H9 (cell line): ENCODE results near the gene MSANTD1. TPM values are rescaled to one million over a fixed set of nuclear protein-coding genes. Genes with fewer than 3 reads are reported as not detected.

Source experiments
- DNase-seq: peaks from one replicate; pipeline ENCODE4 v3.0.0-alpha.2; 2017
- H2AFZ ChIP-seq: one replicate; pipeline ENCODE4 v1.6.1; 2013; ENCODE audit warnings: mild to moderate bottlenecking, low read length, control low read depth, moderate library complexity
- H2AK5ac ChIP-seq: 2 replicates; pipeline ENCODE4 v1.6.1; 2013; ENCODE audit warnings: low read length, control low read depth, mixed read lengths; ENCODE audit not compliant: insufficient read length
- H2BK120ac ChIP-seq: one replicate; pipeline ENCODE4 v1.6.1; 2013; ENCODE audit warnings: low read depth, mild to moderate bottlenecking, low read length, control low read depth, inconsistent platforms; ENCODE audit not compliant: poor library complexity, severe bottlenecking
- H2BK12ac ChIP-seq: 2 replicates; pipeline ENCODE4 v1.6.1; 2013; ENCODE audit warnings: low read length, control low read depth, mixed read lengths, low read depth; ENCODE audit not compliant: insufficient read length
- H2BK15ac ChIP-seq: 2 replicates; pipeline ENCODE4 v1.6.1; 2013; ENCODE audit warnings: low read depth, low read length, control low read depth
- H2BK20ac ChIP-seq: one replicate; pipeline ENCODE4 v1.6.1; 2013; ENCODE audit warnings: low read depth, mild to moderate bottlenecking, low read length, control low read depth, inconsistent platforms; ENCODE audit not compliant: poor library complexity, severe bottlenecking
- H2BK5ac ChIP-seq: 2 replicates; pipeline ENCODE4 v1.6.1; 2013; ENCODE audit warnings: low read length, control low read depth, mixed read lengths; ENCODE audit not compliant: insufficient read length
- H3K14ac ChIP-seq: 2 replicates; pipeline ENCODE4 v1.6.1; 2013; ENCODE audit warnings: low read length, control low read depth; ENCODE audit not compliant: insufficient read depth
- H3K18ac ChIP-seq: 2 replicates; pipeline ENCODE4 v1.6.1; 2013; ENCODE audit warnings: low read depth, mild to moderate bottlenecking, mixed read lengths, low read length, control low read depth; ENCODE audit not compliant: insufficient read length
- H3K23ac ChIP-seq: 2 replicates; pipeline ENCODE4 v1.6.1; 2013; ENCODE audit warnings: low read length, control low read depth, mixed read lengths, low read depth; ENCODE audit not compliant: insufficient read length
- H3K23me2 ChIP-seq: 2 replicates; pipeline ENCODE4 v1.6.1; 2013; ENCODE audit warnings: low read depth, mild to moderate bottlenecking, mixed read lengths, low read length, control low read depth; ENCODE audit not compliant: insufficient read length, poor library complexity, severe bottlenecking
- H3K27ac ChIP-seq: 2 replicates; pipeline ENCODE4 v1.5.1; 2013; ENCODE audit warnings: low read length, control low read depth, mixed read lengths, low read depth; ENCODE audit not compliant: insufficient read length
- H3K27me3 ChIP-seq: 2 replicates; pipeline ENCODE4 v1.6.1; 2013; ENCODE audit warnings: low read length, control low read depth, inconsistent platforms; ENCODE audit not compliant: insufficient read depth
- H3K4ac ChIP-seq: 2 replicates; pipeline ENCODE4 v1.6.1; 2013; ENCODE audit warnings: low read depth, mild to moderate bottlenecking, control low read depth, inconsistent platforms, low read length, moderate library complexity
- H3K4me1 ChIP-seq: 2 replicates; pipeline ENCODE4 v1.6.1; 2013; ENCODE audit warnings: low read length, control low read depth, inconsistent platforms; ENCODE audit not compliant: insufficient read depth
- H3K4me2 ChIP-seq: 2 replicates; pipeline ENCODE4 v1.6.1; 2013; ENCODE audit warnings: low read length, control low read depth, mixed read lengths; ENCODE audit not compliant: insufficient read length, insufficient read depth
- H3K56ac ChIP-seq: 2 replicates; pipeline ENCODE4 v1.6.1; 2013; ENCODE audit warnings: low read depth, mild to moderate bottlenecking, mixed read lengths, low read length, control low read depth; ENCODE audit not compliant: insufficient read length
- H3K79me1 ChIP-seq: 2 replicates; pipeline ENCODE4 v1.6.1; 2013; ENCODE audit warnings: low read depth, mild to moderate bottlenecking, moderate library complexity, low read length, control low read depth, inconsistent platforms; ENCODE audit not compliant: insufficient read depth, poor library complexity, severe bottlenecking
- H3K79me2 ChIP-seq: 2 replicates; pipeline ENCODE4 v1.6.1; 2013; ENCODE audit warnings: low read length, control low read depth, inconsistent platforms; ENCODE audit not compliant: insufficient read depth
- H3K9ac ChIP-seq: 2 replicates; pipeline ENCODE4 v1.6.1; 2013; ENCODE audit warnings: low read length, control low read depth, mixed read lengths; ENCODE audit not compliant: insufficient read length; ENCODE audit errors: extremely low read depth
- H3K9me3 ChIP-seq: one replicate; pipeline ENCODE4 v1.6.1; 2013; ENCODE audit warnings: low read depth, low read length, inconsistent platforms; ENCODE audit not compliant: control insufficient read depth
- H3T11ph ChIP-seq: one replicate; pipeline ENCODE4 v1.6.1; 2013; ENCODE audit warnings: mild to moderate bottlenecking, low read length, control low read depth, inconsistent platforms
- H4K20me1 ChIP-seq: one replicate; pipeline ENCODE4 v1.6.1; 2013; ENCODE audit not compliant: control insufficient read depth, insufficient read length, insufficient read depth
- H4K5ac ChIP-seq: 2 replicates; pipeline ENCODE4 v1.6.1; 2013; ENCODE audit warnings: low read depth, mild to moderate bottlenecking, mixed read lengths, low read length, control low read depth; ENCODE audit not compliant: insufficient read length
- H4K8ac ChIP-seq: replicated peaks from 2 replicates; pipeline ENCODE4 v1.6.1; 2013; ENCODE audit warnings: low read length, control low read depth, mixed read lengths, low read depth; ENCODE audit not compliant: insufficient read length
- H4K91ac ChIP-seq: 2 replicates; pipeline ENCODE4 v1.6.1; 2013; ENCODE audit warnings: low read depth, mild to moderate bottlenecking, moderate library complexity, mixed read lengths, low read length, control low read depth; ENCODE audit not compliant: insufficient read length
- H3K27ac Mint-ChIP-seq, 3 experiments: 2 replicates in 2 of 3; 3 replicates in 1 of 3; pipeline ENCODE4 v1.8.0; 2020 to 2021; ENCODE audit warnings: mixed read lengths in 3 of 3, mild to moderate bottlenecking in 1 of 3, moderate library complexity in 1 of 3
- H3K27me3 Mint-ChIP-seq: 2 replicates; pipeline ENCODE4 v1.8.0; 2021; ENCODE audit warnings: low read depth, mild to moderate bottlenecking, moderate library complexity, mixed read lengths
- H3K36me3 Mint-ChIP-seq, 3 experiments: 2 replicates in 2 of 3; 3 replicates in 1 of 3; pipeline ENCODE4 v1.8.0; 2020 to 2021; ENCODE audit warnings: low read depth in 3 of 3, mixed read lengths in 3 of 3; ENCODE audit not compliant: insufficient read depth in 1 of 3
- H3K4me1 Mint-ChIP-seq, 2 experiments: 2 replicates each; pipeline ENCODE4 v1.8.0; 2020; ENCODE audit warnings: mixed read lengths in 2 of 2
- H3K4me3 Mint-ChIP-seq, 2 experiments: 2 replicates in 1 of 2; 3 replicates in 1 of 2; pipeline ENCODE4 v1.8.0; 2020 to 2021; ENCODE audit warnings: mild to moderate bottlenecking in 2 of 2, mixed read lengths in 2 of 2, moderate library complexity in 1 of 2
- H3K9me3 Mint-ChIP-seq, 2 experiments: 2 replicates in 1 of 2; 3 replicates in 1 of 2; pipeline ENCODE4 v1.8.0; 2020; ENCODE audit warnings: mild to moderate bottlenecking in 2 of 2, mixed read lengths in 2 of 2, moderate library complexity in 1 of 2
- WGBS: extraction: QIAGEN DNeasy Blood & Tissue Kit; methylation state at CpG from one replicate; pipeline ENCODE4 v1.1.7; 2013; ENCODE audit warnings: missing lambda C conversion rate, low lambda C conversion rate, mixed read lengths; ENCODE audit not compliant: insufficient read length; ENCODE audit errors: extremely low coverage; 5-methylcytosine and 5-hydroxymethylcytosine counted together
- total RNA-seq: library from RNA; stranded (reverse); gene quantifications from 2 replicates; pipeline ENCODE4 v1.2.1, GENCODE V29; 2021
- TF ChIP-seq, protein P1 (sequence below): fragments of 200-600 bp; sonication (generic); conservative IDR thresholded peaks from 3 replicates; pipeline ENCODE4 v1.8.0; 2021; ENCODE audit warnings: antibody characterized with exemption, mild to moderate bottlenecking

The MSANTD1 gene
- total RNA-seq, 1 experiment from 2014 or later, result 0.83 TPM

DNA sequence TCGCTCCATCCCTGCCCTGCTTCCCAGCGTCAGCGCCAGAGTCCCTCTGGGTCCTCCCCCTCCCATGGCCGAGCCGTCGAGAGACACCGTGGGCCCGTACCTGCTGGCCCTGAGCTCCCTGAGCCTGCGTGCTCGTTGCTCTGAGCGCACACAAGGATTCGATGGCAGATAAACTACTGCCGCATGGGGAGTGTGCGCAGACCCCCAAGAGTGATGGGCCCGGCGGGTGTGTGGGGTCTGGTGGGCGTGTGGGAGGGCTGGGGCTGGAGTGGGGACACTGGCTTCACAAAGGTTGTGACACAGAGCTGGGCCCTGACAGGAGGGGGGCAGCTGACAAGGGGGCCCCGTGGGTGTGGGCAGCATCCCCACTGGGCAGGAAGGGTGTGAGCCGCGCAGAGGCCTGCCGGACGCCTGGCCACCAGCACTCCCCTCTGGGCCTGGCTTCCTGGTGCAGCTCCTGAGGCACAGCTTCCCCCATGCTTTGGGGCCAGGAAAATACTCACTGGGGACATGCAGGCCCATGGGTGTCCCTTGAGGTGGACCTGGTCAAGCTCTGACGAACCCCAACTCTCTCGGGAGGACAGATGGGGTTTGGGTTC, 39.1 kb downstream of the MSANTD1 start:
- no peak overlapping the region for H3K27ac Mint-ChIP-seq
- TF ChIP-seq, protein P1, sequence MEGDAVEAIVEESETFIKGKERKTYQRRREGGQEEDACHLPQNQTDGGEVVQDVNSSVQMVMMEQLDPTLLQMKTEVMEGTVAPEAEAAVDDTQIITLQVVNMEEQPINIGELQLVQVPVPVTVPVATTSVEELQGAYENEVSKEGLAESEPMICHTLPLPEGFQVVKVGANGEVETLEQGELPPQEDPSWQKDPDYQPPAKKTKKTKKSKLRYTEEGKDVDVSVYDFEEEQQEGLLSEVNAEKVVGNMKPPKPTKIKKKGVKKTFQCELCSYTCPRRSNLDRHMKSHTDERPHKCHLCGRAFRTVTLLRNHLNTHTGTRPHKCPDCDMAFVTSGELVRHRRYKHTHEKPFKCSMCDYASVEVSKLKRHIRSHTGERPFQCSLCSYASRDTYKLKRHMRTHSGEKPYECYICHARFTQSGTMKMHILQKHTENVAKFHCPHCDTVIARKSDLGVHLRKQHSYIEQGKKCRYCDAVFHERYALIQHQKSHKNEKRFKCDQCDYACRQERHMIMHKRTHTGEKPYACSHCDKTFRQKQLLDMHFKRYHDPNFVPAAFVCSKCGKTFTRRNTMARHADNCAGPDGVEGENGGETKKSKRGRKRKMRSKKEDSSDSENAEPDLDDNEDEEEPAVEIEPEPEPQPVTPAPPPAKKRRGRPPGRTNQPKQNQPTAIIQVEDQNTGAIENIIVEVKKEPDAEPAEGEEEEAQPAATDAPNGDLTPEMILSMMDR, result no peak
- H3K56ac ChIP-seq, result no peak overlapping the region
- H2AK5ac ChIP-seq, result no peak overlapping the region
- no peak overlapping the region for H3K4me3 Mint-ChIP-seq
- no peak overlapping the region for H4K91ac ChIP-seq
- H2BK120ac ChIP-seq, result no peak overlapping the region
- no peaks in the 10 kb centered on the region; a peak in 1 of 5 replicates for H3K9me3 Mint-ChIP-seq
- no peaks in the 10 kb centered on the region; the same call in 1 of the 2 replicates for H3K27me3 ChIP-seq
- no peaks in the 10 kb centered on the region for H3K36me3 Mint-ChIP-seq
- no peaks in the 10 kb centered on the region for H3K9me3 ChIP-seq
- no peak overlapping the region for H4K8ac ChIP-seq
- H2BK20ac ChIP-seq, result no peak overlapping the region
- H3K79me2 ChIP-seq, result no peaks in the 10 kb centered on the region
- no peaks in the 10 kb centered on the region for H3K79me1 ChIP-seq
- no peak overlapping the region for H3K4me2 ChIP-seq
- peaks cover 7 to 14% of the 10 kb centered on the region in 2 experiments for H3K4me1 Mint-ChIP-seq
- no peak overlapping the region for H3K18ac ChIP-seq
- H3K4ac ChIP-seq, result no peak overlapping the region
- H2BK5ac ChIP-seq, result no peak overlapping the region
- WGBS, result no CpG with 5 or more reads among the region's 24 CpGs
- DNase-seq, result peak; percentile 21
- no peak overlapping the region for H4K5ac ChIP-seq
- H2BK12ac ChIP-seq, result no peak overlapping the region
- H3K9ac ChIP-seq, result no peak overlapping the region
- H3T11ph ChIP-seq, result no peak overlapping the region
- no peaks in the 10 kb centered on the region for H4K20me1 ChIP-seq
- peaks cover 38% of the 10 kb centered on the region for H3K27me3 Mint-ChIP-seq
- no peak overlapping the region for H3K14ac ChIP-seq
- no peak overlapping the region for H3K23ac ChIP-seq
- no peak overlapping the region for H2BK15ac ChIP-seq
- no peak overlapping the region for H3K27ac ChIP-seq
- H3K23me2 ChIP-seq, result peaks cover 10% of the 10 kb centered on the region
- H2AFZ ChIP-seq, result no peak overlapping the region
- H3K4me1 ChIP-seq, result no peaks in the 10 kb centered on the region
